IMR-90 (cell line): ENCODE results near the gene C11orf86. TPM values are rescaled to one million over a fixed set of nuclear protein-coding genes. Genes with fewer than 3 reads are reported as not detected.
A peak's percentile ranks its signal among the peaks of the same experiment; 100 is the strongest.

Experiments used
- ATAC-seq: fragments of 200-7000 bp; cut with Tn5 transposase; 2 replicates; pipeline ENCODE4 v1.9.1; 2020; ENCODE audit warnings: low read depth, mild to moderate bottlenecking, moderate library complexity
- BruUV-seq: library from RNA; stranded (reverse); fragments of 400-500 nt; replicated peaks from 2 replicates; lab custom pipeline; 2021; lab: Mats Ljungman, UMichigan
- CTCF ChIA-PET: fragments of 300-600 bp; formaldehyde crosslinking; extraction: SDS; loops from one replicate; lab custom pipeline; 2021; ENCODE audit warnings: antibody characterized with exemption; lab: Yijun Ruan, JAX
- POLR2A ChIA-PET: fragments of 300-600 bp; sonication (Branson Sonifier 250); formaldehyde crosslinking; loops from one replicate; lab custom pipeline; 2022; ENCODE audit warnings: antibody characterized with exemption; ENCODE audit not compliant: unreplicated experiment; lab: Charles Lee
- DNase-seq: peaks from one replicate; pipeline ENCODE4 v3.0.0; 2013
- H2AFZ ChIP-seq: replicated peaks from 2 replicates; pipeline ENCODE3; 2013; ENCODE audit warnings: low read length, mild to moderate bottlenecking; ENCODE audit not compliant: poor library complexity
- H2AK5ac ChIP-seq: 2 replicates; pipeline ENCODE4 v1.6.1; 2013; ENCODE audit warnings: low read depth, low read length, inconsistent platforms
- H2AK9ac ChIP-seq: replicated peaks from 2 replicates; pipeline ENCODE3; 2013; ENCODE audit warnings: mild to moderate bottlenecking, low read depth, low read length, moderate library complexity; ENCODE audit not compliant: poor library complexity
- H2BK120ac ChIP-seq: 2 replicates; pipeline ENCODE4 v1.6.1; 2013; ENCODE audit warnings: low read depth, low read length, inconsistent platforms
- H2BK15ac ChIP-seq: 3 replicates; pipeline ENCODE4 v1.6.1; 2013; ENCODE audit warnings: low read depth, low read length, inconsistent platforms
- H2BK20ac ChIP-seq: 2 replicates; pipeline ENCODE4 v1.6.1; 2013; ENCODE audit warnings: low read depth, mild to moderate bottlenecking, inconsistent platforms, low read length, moderate library complexity
- H2BK5ac ChIP-seq: 2 replicates; pipeline ENCODE4 v1.6.1; 2013; ENCODE audit warnings: mild to moderate bottlenecking, low read depth, low read length, inconsistent platforms; ENCODE audit not compliant: poor library complexity, severe bottlenecking
- H3K14ac ChIP-seq: replicated peaks from 2 replicates; pipeline ENCODE4 v1.6.1; 2013; ENCODE audit warnings: low read depth, low read length, inconsistent platforms
- H3K18ac ChIP-seq: 2 replicates; pipeline ENCODE4 v1.6.1; 2013; ENCODE audit warnings: low read depth, low read length, control low read depth
- H3K23ac ChIP-seq: 2 replicates; pipeline ENCODE4 v1.6.1; 2013; ENCODE audit warnings: low read depth, low read length, inconsistent platforms
- H3K27ac ChIP-seq: 2 replicates; pipeline ENCODE4 v1.5.1; 2013; ENCODE audit warnings: mild to moderate bottlenecking, control low read depth, low read length; ENCODE audit not compliant: insufficient read depth
- H3K27me3 ChIP-seq: 2 replicates; pipeline ENCODE4 v1.6.1; 2013; ENCODE audit warnings: low read length; ENCODE audit not compliant: control insufficient read depth, insufficient read depth
- H3K36me3 ChIP-seq: 2 replicates; pipeline ENCODE4 v1.6.1; 2013; ENCODE audit warnings: low read length, mixed read lengths; ENCODE audit not compliant: control insufficient read depth, insufficient read depth
- H3K4ac ChIP-seq: 2 replicates; pipeline ENCODE4 v1.6.1; 2013; ENCODE audit warnings: low read depth, low read length, inconsistent platforms
- H3K4me1 ChIP-seq: 2 replicates; pipeline ENCODE4 v1.6.1; 2013; ENCODE audit warnings: low read length, mixed read lengths; ENCODE audit not compliant: control insufficient read depth, insufficient read depth
- H3K4me2 ChIP-seq: 2 replicates; pipeline ENCODE4 v1.6.1; 2013; ENCODE audit warnings: low read depth, mild to moderate bottlenecking, control low read depth, low read length, moderate library complexity
- H3K4me3 ChIP-seq: 2 replicates; pipeline ENCODE4 v1.5.1; 2013; ENCODE audit warnings: low read depth, mild to moderate bottlenecking, control low read depth, low read length, moderate library complexity; ENCODE audit not compliant: insufficient read depth
- H3K56ac ChIP-seq: 2 replicates; pipeline ENCODE4 v1.6.1; 2013; ENCODE audit warnings: low read length, inconsistent platforms; ENCODE audit not compliant: insufficient read depth; ENCODE audit errors: extremely low read depth
- H3K79me1 ChIP-seq, 2 experiments: 2 replicates each; pipeline ENCODE4 v1.6.1; 2013; ENCODE audit warnings: low read length in 2 of 2, inconsistent platforms in 1 of 2, low read depth in 1 of 2
- H3K9ac ChIP-seq: 2 replicates; pipeline ENCODE4 v1.6.1; 2013; ENCODE audit warnings: low read depth, low read length, control low read depth
- H3K9me1 ChIP-seq: 2 replicates; pipeline ENCODE4 v1.6.1; 2013; ENCODE audit warnings: low read length, inconsistent platforms; ENCODE audit not compliant: insufficient read depth
- H3K9me3 ChIP-seq: 2 replicates; pipeline ENCODE4 v1.6.1; 2013; ENCODE audit warnings: low read length; ENCODE audit not compliant: control insufficient read depth, insufficient read depth
- H4K20me1 ChIP-seq: 2 replicates; pipeline ENCODE4 v1.6.1; 2013; ENCODE audit warnings: low read length, inconsistent platforms; ENCODE audit not compliant: insufficient read depth
- H4K5ac ChIP-seq: 2 replicates; pipeline ENCODE4 v1.6.1; 2013; ENCODE audit warnings: mild to moderate bottlenecking, low read depth, low read length, control low read depth
- H4K8ac ChIP-seq, 2 experiments: 2 replicates each; pipeline ENCODE4 v1.6.1; 2013; ENCODE audit warnings: low read depth in 2 of 2, low read length in 2 of 2, control low read depth in 1 of 2, inconsistent platforms in 1 of 2
- H4K91ac ChIP-seq: 2 replicates; pipeline ENCODE4 v1.6.1; 2013; ENCODE audit warnings: low read depth, low read length, inconsistent platforms; ENCODE audit not compliant: insufficient read depth
- BHLHE40 ChIP-seq: fragments of 150-350 bp; IDR thresholded peaks from 2 replicates; pipeline ENCODE4 v1.6.1; 2016; ENCODE audit warnings: mild to moderate bottlenecking, low read depth, low read length
- CEBPB ChIP-seq: IDR thresholded peaks from 2 replicates; pipeline ENCODE4 v1.6.1; 2012; ENCODE audit warnings: low read depth, low read length, improper control_type of control experiment
- CHD1 ChIP-seq: IDR thresholded peaks from 2 replicates; pipeline ENCODE4 v1.6.1; 2012; ENCODE audit warnings: low read depth, low read length, improper control_type of control experiment
- FOS ChIP-seq: fragments of 150-350 bp; IDR thresholded peaks from 2 replicates; pipeline ENCODE4 v1.6.1; 2016; ENCODE audit warnings: low read depth, low read length
- MAFK ChIP-seq: IDR thresholded peaks from 2 replicates; pipeline ENCODE4 v1.6.1; 2012; ENCODE audit warnings: low read depth, low read length, improper control_type of control experiment
- MAZ ChIP-seq: IDR thresholded peaks from 2 replicates; pipeline ENCODE4 v1.6.1; 2012; ENCODE audit warnings: low read depth, mild to moderate bottlenecking, low read length, improper control_type of control experiment, moderate library complexity, borderline replicate concordance
- NFE2L2 ChIP-seq: fragments of 150-350 bp; IDR thresholded peaks from 2 replicates; pipeline ENCODE4 v1.6.1; 2016; ENCODE audit warnings: low read depth, mild to moderate bottlenecking, low read length
- RCOR1 ChIP-seq: IDR thresholded peaks from 2 replicates; pipeline ENCODE4 v1.6.1; 2012; ENCODE audit warnings: mild to moderate bottlenecking, low read length, improper control_type of control experiment; ENCODE audit not compliant: insufficient replicate concordance
- RFX5 ChIP-seq: IDR thresholded peaks from 2 replicates; pipeline ENCODE4 v1.8.0; 2012; ENCODE audit warnings: low read depth, mild to moderate bottlenecking, low read length, moderate library complexity
- SMC3 ChIP-seq: fragments of 150-350 bp; IDR thresholded peaks from 2 replicates; pipeline ENCODE4 v1.6.1; 2016; ENCODE audit warnings: low read depth, mild to moderate bottlenecking, antibody characterized with exemption, low read length, moderate library complexity
- WGBS, 2 experiments: methylation state at CpG; one replicate each; pipeline versions ENCODE4 v1.1.5 to v1.1.7; 2013; ENCODE audit warnings: missing lambda C conversion rate in 2 of 2; ENCODE audit not compliant: insufficient read length in 1 of 2; ENCODE audit errors: extremely low coverage in 2 of 2; 5-methylcytosine and 5-hydroxymethylcytosine counted together
- dilution Hi-C: fragments of 300-500 bp; cut with HindIII; formaldehyde crosslinking; loops from one replicate; pipeline ENCODE4 v1.14.3; 2018; ENCODE audit warnings: low sequenced_read_pairs; ENCODE audit not compliant: unreplicated experiment
- in situ Hi-C: fragments of 300-500 bp; cut with MboI; formaldehyde crosslinking; loops from 3 replicates; pipeline ENCODE4 v1.14.3; 2019; ENCODE audit warnings: low sequenced_read_pairs, inconsistent platforms, mixed read lengths
- intact Hi-C: fragments of 100-400 bp; cut with micrococcal nuclease; formaldehyde crosslinking; loops from 2 replicates; pipeline ENCODE4 v1.10.0; 2022
- polyA plus RNA-seq, 3 experiments: library from polyadenylated mRNA; depleted of rRNA; stranded (reverse); fragments of >200 nt; gene quantifications; 2 replicates each; pipeline ENCODE4 v1.2.3, GENCODE V29; 2012; ENCODE audit warnings: low replicate concordance in 1 of 3
- total RNA-seq: library from RNA; depleted of rRNA; stranded (reverse); fragments of >200 nt; gene quantifications from 2 replicates; pipeline ENCODE4 v1.2.3, GENCODE V29; 2012
- TF ChIP-seq, protein P1 (sequence below): fragments of 150-350 bp; IDR thresholded peaks from 2 replicates; pipeline ENCODE4 v1.6.1; 2016; ENCODE audit warnings: low read depth, mild to moderate bottlenecking, low read length, moderate library complexity, borderline replicate concordance
- TF ChIP-seq, protein P2 (sequence below): fragments of 150-350 bp; IDR thresholded peaks from 2 replicates; pipeline ENCODE4 v1.6.1; 2017; ENCODE audit warnings: mild to moderate bottlenecking, antibody characterized with exemption, low read length, low read depth

Gene C11orf86
- total and polyA plus RNA-seq, 2 of the 4 experiments (the other 2 are of a cell fraction), result not detected

DNA sequence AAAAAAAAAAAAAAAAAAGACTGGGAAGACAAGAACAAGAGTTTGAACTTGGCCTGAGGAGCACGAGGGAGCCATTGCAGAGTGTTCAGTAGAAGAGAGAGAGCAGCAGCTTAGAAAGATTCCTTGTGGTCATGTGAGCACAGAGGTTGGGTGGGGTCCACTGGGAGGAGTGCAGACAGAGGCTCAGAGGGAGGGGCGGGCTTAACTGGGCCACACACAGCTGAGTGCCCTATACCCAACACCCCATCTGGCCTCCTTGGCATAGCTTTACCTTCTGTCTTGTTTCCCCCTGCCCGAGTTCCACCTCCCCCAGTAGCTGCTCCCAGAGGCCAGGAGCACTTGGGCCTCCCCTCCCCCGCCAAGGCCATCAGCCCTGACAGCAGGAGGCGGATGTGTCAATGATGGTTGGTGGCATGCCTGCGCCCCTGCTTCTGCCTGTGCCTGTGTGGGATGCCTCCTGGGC lies 12.1 kb downstream of the C11orf86 start:
- DNase-seq (no peak), ATAC-seq (no peak)
- 80% methylated on average over 1 of the region's 6 CpGs; no CpG with 5 or more reads in 1 of the 2 experiments for WGBS, 2 experiments
- peak overlapping the region; percentile 24 for H2AFZ ChIP-seq
- ChIA-PET CTCF (no interaction called here), POLR2A (no interaction called here)
- peak overlapping the region; percentile 51; the same call in 1 of the 2 replicates for H2AK5ac ChIP-seq
- H4K91ac ChIP-seq, result no peak overlapping the region
- no peaks in the 10 kb centered on the region for H3K79me1 ChIP-seq
- no peak overlapping the region for H4K8ac ChIP-seq
- no peak overlapping the region for H3K23ac ChIP-seq
- H3K56ac ChIP-seq, result no peak overlapping the region
- 0 out of 2 replicates have a peak overlapping the region, but pooled peaks have one; percentile 8 for H2BK120ac ChIP-seq
- no peak overlapping the region for H2BK5ac ChIP-seq
- dilution Hi-C loops, result no loop called here
- H4K20me1 ChIP-seq, result no peaks in the 10 kb centered on the region
- no peaks in the 10 kb centered on the region for H3K27me3 ChIP-seq
- H3K9me3 ChIP-seq, result no peaks in the 10 kb centered on the region
- H3K18ac ChIP-seq, result no peak overlapping the region
- H3K14ac ChIP-seq, result 0 out of 2 replicates have a peak overlapping the region, but pooled peaks have one; percentile 19
- intact Hi-C loops, result no loop called here
- H3K9me1 ChIP-seq, result 0 out of 2 replicates have a peak, but pooled peaks cover 5% of the 10 kb centered on the region
- no TSS peak for BruUV-seq
- H3K27ac ChIP-seq, result no peak overlapping the region
- no peak overlapping the region for H3K4me2 ChIP-seq
- in situ Hi-C loops, result no loop called here
- peak overlapping the region; percentile 45; the same call in 1 of the 2 replicates for H3K4ac ChIP-seq
- H3K4me3 ChIP-seq, result no peak overlapping the region
- TF ChIP-seq, protein P1, sequence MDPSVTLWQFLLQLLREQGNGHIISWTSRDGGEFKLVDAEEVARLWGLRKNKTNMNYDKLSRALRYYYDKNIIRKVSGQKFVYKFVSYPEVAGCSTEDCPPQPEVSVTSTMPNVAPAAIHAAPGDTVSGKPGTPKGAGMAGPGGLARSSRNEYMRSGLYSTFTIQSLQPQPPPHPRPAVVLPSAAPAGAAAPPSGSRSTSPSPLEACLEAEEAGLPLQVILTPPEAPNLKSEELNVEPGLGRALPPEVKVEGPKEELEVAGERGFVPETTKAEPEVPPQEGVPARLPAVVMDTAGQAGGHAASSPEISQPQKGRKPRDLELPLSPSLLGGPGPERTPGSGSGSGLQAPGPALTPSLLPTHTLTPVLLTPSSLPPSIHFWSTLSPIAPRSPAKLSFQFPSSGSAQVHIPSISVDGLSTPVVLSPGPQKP, result no peak
- TF ChIP-seq SMC3 (no peak), RCOR1 (no peak), FOS (no peak), BHLHE40 (no peak), MAFK (no peak), NFE2L2 (no peak), MAZ (no peak), CHD1 (no peak), CEBPB (no peak), RFX5 (no peak)
- TF ChIP-seq, protein P2, sequence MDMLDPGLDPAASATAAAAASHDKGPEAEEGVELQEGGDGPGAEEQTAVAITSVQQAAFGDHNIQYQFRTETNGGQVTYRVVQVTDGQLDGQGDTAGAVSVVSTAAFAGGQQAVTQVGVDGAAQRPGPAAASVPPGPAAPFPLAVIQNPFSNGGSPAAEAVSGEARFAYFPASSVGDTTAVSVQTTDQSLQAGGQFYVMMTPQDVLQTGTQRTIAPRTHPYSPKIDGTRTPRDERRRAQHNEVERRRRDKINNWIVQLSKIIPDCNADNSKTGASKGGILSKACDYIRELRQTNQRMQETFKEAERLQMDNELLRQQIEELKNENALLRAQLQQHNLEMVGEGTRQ, result no peak
- peaks cover 4% of the 10 kb centered on the region for H3K4me1 ChIP-seq
- no peak overlapping the region for H2AK9ac ChIP-seq
- no peaks in the 10 kb centered on the region for H3K36me3 ChIP-seq
- H2BK20ac ChIP-seq, result no peak overlapping the region
- no peak overlapping the region for H3K9ac ChIP-seq
- H4K5ac ChIP-seq, result no peak overlapping the region
- no peak overlapping the region; the same call in 2 of the 3 replicates for H2BK15ac ChIP-seq
